ENCODE results near the gene PRKAG2. TPM values are rescaled to one million over a fixed set of nuclear protein-coding genes. Genes with fewer than 3 reads are reported as not detected.

The PRKAG2 gene
- total RNA-seq, 1 experiment from 2014 or later = 23.9 TPM

- 0 out of 2 replicates have a peak, but pooled peaks cover 3% of the 10 kb centered on the region for H4K20me1 ChIP-seq (ENCODE audit: low read length)
- POLR2A ChIA-PET (ENCODE audit: unreplicated experiment) = no interaction called here
- peaks cover 86% of the 10 kb centered on the region for H3K79me2 ChIP-seq (ENCODE audit: low read length)
- CTCF ChIA-PET = interaction anchor here (1.2 kb wide), 1 partner anchor 72 kb away, joined by 3 read pairs; no protein-coding TSS in a partner anchor
- intact Hi-C loops (cut with micrococcal nuclease) = loop anchor here (5.0 kb wide), 1 partner anchor 52 kb away; no protein-coding TSS in a partner anchor
- H3K9me3 ChIP-seq (ENCODE audit: low read length) = no peaks in the 10 kb centered on the region
- TF ChIP-seq EZH2phosphoT487 (IDR thresholded peaks at IDR 0.05; ENCODE audit: borderline replicate concordance, low read length) (no peak), EZH2 (IDR thresholded peaks at IDR 0.05; ENCODE audit: low read length, unreplicated experiment) (no peak)
- TF ChIP-seq, protein P1, sequence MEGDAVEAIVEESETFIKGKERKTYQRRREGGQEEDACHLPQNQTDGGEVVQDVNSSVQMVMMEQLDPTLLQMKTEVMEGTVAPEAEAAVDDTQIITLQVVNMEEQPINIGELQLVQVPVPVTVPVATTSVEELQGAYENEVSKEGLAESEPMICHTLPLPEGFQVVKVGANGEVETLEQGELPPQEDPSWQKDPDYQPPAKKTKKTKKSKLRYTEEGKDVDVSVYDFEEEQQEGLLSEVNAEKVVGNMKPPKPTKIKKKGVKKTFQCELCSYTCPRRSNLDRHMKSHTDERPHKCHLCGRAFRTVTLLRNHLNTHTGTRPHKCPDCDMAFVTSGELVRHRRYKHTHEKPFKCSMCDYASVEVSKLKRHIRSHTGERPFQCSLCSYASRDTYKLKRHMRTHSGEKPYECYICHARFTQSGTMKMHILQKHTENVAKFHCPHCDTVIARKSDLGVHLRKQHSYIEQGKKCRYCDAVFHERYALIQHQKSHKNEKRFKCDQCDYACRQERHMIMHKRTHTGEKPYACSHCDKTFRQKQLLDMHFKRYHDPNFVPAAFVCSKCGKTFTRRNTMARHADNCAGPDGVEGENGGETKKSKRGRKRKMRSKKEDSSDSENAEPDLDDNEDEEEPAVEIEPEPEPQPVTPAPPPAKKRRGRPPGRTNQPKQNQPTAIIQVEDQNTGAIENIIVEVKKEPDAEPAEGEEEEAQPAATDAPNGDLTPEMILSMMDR (conservative IDR thresholded peaks at IDR 0.05; ENCODE audit: low read depth, low read length) = no peak
- DNase-seq (no peak), ATAC-seq (no peak)
- peak overlapping the region; percentile 23; the same call in 1 of the 2 replicates for H3K27ac ChIP-seq (ENCODE audit: low read length)
- no TSS peak for BruUV-seq (replicated peaks)
- H2AFZ ChIP-seq (ENCODE audit: low read length) = no peak overlapping the region
- H3K9me2 ChIP-seq (replicated peaks; ENCODE audit: low read length) = no peaks in the 10 kb centered on the region
- no peaks in the 10 kb centered on the region for H3K36me3 ChIP-seq (ENCODE audit: low read depth, low read length)
- no peak overlapping the region for H3K4me3 ChIP-seq (ENCODE audit: low read length)
- no peaks in the 10 kb centered on the region for H3F3A ChIP-seq (ENCODE audit: low read length, unreplicated experiment)
- no peak overlapping the region for H3K4me2 ChIP-seq (ENCODE audit: low read length)
- no peaks in the 10 kb centered on the region for H3K27me3 ChIP-seq (ENCODE audit: low read length)
- peaks cover 13% of the 10 kb centered on the region for H3K4me1 ChIP-seq (ENCODE audit: insufficient read depth, low read length)
- H3K9ac ChIP-seq (ENCODE audit: low read length) = no peak overlapping the region
Measured at GRCh38 chr7:151624246-151624928, 252.5 kb downstream of the PRKAG2 start.

DNA sequence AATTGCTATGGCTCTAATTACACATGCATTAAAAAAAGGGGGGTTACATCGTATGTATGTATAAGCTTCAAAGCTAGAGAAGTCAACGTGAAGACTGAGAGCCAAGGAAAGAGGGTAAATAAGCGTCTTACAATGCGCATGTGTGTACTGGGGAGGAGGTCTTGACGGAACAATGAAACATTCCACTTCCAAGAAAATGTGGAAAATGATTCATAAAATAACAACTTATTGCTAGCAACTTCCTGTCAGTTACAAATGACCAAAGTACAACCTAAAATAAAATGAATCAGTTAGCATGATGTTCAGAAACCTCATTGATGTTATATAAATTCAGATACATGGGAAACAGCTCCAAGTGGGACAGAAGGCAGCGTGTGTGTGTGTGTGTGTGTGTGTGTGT, 253.1 kb downstream of the PRKAG2 start:
- Histone ChIP-seq H2AFZ (ENCODE audit: low read length) (no peak overlapping the region), H3K9me3 (ENCODE audit: low read length) (no peaks in the 10 kb centered on the region), H3K4me1 (ENCODE audit: insufficient read depth, low read length) (peaks cover 13% of the 10 kb centered on the region), H3K27ac (ENCODE audit: low read length) (peak overlapping the region; percentile 39), H3K4me2 (ENCODE audit: low read length) (peak overlapping the region; percentile 31; the same call in 1 of the 2 replicates), H4K20me1 (ENCODE audit: low read length) (0 out of 2 replicates have a peak, but pooled peaks cover 3% of the 10 kb centered on the region), H3K27me3 (ENCODE audit: low read length) (no peaks in the 10 kb centered on the region), H3K79me2 (ENCODE audit: low read length) (peaks cover 86% of the 10 kb centered on the region), H3K36me3 (ENCODE audit: low read depth, low read length) (no peaks in the 10 kb centered on the region), H3K4me3 (ENCODE audit: low read length) (no peak overlapping the region), H3F3A (ENCODE audit: low read length, unreplicated experiment) (no peaks in the 10 kb centered on the region), H3K9ac (ENCODE audit: low read length) (no peak overlapping the region), H3K9me2 (replicated peaks; ENCODE audit: low read length) (no peaks in the 10 kb centered on the region)
- ChIA-PET POLR2A (ENCODE audit: unreplicated experiment) (no interaction called here), CTCF (no interaction called here)
- no TSS peak for BruUV-seq (replicated peaks)
- no peak for TF ChIP-seq EZH2phosphoT487 (IDR thresholded peaks at IDR 0.05; ENCODE audit: borderline replicate concordance, low read length)
- TF ChIP-seq, protein P1 (conservative IDR thresholded peaks at IDR 0.05; ENCODE audit: low read depth, low read length) = no peak
- no peak for TF ChIP-seq EZH2 (IDR thresholded peaks at IDR 0.05; ENCODE audit: low read length, unreplicated experiment)
- ATAC-seq = peak; percentile 71
- intact Hi-C loops (cut with micrococcal nuclease) = loop anchor here (5.0 kb wide), 1 partner anchor 51 kb away; no protein-coding TSS in a partner anchor
- peak; percentile 65 for DNase-seq

DNA sequence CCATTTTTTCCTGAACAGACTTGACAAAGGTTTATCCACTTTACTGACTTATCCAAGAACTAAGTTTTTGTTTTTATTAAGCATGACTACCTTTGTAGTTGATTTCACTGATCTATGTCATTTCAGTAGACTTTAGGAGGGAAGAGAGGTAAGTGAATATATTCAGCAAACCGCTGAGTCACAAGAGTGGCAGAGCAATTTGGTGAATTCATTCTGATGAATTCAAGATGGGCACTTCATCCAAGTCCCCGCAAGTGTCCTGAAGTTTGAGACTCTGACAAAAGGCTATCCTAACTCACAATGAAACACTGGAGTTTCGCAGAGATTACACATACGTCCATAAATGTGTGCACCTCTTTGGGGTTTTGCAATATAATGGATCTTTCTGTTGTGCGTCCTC, 255.0 kb downstream of the PRKAG2 start:
- Histone ChIP-seq H3K9ac (ENCODE audit: low read length) (no peak overlapping the region), H3K4me3 (ENCODE audit: low read length) (no peak overlapping the region), H2AFZ (ENCODE audit: low read length) (no peak overlapping the region), H3K9me3 (ENCODE audit: low read length) (no peaks in the 10 kb centered on the region), H4K20me1 (ENCODE audit: low read length) (0 out of 2 replicates have a peak, but pooled peaks cover 3% of the 10 kb centered on the region), H3K79me2 (ENCODE audit: low read length) (peaks cover 69% of the 10 kb centered on the region), H3F3A (ENCODE audit: low read length, unreplicated experiment) (no peaks in the 10 kb centered on the region), H3K9me2 (replicated peaks; ENCODE audit: low read length) (no peaks in the 10 kb centered on the region), H3K4me2 (ENCODE audit: low read length) (no peak overlapping the region), H3K36me3 (ENCODE audit: low read depth, low read length) (no peaks in the 10 kb centered on the region), H3K27ac (ENCODE audit: low read length) (no peak overlapping the region), H3K4me1 (ENCODE audit: insufficient read depth, low read length) (peaks cover 13% of the 10 kb centered on the region), H3K27me3 (ENCODE audit: low read length) (no peaks in the 10 kb centered on the region)
- no TSS peak for BruUV-seq (replicated peaks)
- DNase-seq (no peak), ATAC-seq (no peak)
- ChIA-PET CTCF (no interaction called here), POLR2A (ENCODE audit: unreplicated experiment) (no interaction called here)
- TF ChIP-seq, protein P1 (conservative IDR thresholded peaks at IDR 0.05; ENCODE audit: low read depth, low read length) = no peak
- TF ChIP-seq EZH2phosphoT487 (IDR thresholded peaks at IDR 0.05; ENCODE audit: borderline replicate concordance, low read length) (no peak), EZH2 (IDR thresholded peaks at IDR 0.05; ENCODE audit: low read length, unreplicated experiment) (no peak)
- intact Hi-C loops (cut with micrococcal nuclease) = loop anchor here (5.0 kb wide), 1 partner anchor 50 kb away; no protein-coding TSS in a partner anchor

Measured in PC-3 (cell line).